HG02759 (cell line): ENCODE results near the gene KMT2A.
"Not testable (repeated sequence)": the region's sequence is repeated elsewhere in the genome, so short reads cannot be mapped to it uniquely, and the experiment has no call there.

Experiments used
- ATAC-seq: cut with Tn5 transposase; IDR thresholded peaks from one replicate; pipeline ENCODE4 v1.9.1; 2021; ENCODE audit warnings: mild to moderate bottlenecking, moderate library complexity; ENCODE audit not compliant: unreplicated experiment

The KMT2A gene

DNA sequence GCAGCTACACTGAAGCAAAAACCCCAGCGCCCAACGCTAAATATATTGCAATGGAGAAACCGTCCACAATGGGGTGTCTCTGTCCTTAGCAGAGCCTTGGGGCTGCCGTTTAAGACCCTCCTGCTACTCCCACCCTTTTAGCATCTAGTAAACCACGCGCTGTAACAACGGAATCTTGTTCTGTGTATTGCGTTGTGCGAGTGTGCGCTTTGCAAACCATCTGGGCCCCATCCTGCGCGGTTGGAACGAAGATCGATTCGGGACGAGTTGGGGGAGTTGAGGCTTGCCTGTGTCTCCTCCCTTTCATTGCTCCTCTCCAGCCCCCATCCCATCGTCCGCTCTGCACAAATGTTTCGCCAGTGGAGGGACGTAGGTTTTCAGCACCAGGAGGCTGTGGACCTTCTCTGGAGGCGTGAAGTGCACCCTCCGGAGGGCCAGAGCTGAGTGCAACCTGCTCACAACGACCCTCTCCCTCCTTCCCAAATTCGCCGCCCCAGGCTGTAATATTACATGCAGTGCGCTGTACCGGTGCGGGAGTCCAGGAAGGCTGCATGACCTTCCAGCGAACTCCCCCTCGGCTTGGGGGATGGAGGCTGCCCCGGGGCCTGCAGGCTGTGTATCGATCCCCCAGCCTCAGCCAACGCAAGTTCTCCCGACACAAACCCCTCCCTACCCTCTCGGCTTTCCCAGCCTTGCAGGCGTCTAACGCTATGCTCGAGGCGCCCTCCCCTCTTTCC lies 1.6 kb upstream of the KMT2A start:
- no peak for ATAC-seq

DNA sequence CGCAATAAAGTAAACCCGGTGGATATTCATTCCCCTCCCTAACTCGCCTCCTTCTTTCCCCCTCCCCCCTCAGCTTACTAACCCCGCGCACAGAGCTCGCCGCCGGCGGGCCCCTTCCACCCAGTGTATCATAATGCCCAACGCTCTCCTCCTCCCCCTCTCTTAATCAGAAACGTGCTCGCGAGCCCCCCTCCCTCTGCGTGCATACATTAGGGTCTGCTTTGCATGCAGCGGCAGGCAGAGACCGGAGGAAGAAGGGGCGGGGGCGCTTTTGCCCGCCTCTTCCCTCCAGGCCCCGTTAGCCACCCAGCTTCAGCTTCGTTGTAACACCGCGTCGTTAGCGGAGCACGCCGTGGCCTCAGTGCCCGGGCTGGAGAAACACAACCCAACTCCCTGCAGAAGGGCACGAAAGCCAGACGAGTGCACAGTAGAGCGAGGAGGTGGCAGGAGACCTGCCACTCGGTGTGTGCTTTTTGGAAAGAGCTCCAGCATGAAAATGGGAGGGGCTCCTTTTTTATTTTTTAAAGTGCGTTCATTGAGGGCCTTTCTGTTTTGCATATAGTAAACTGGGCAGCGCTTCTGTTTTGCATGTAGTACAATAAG lies 901 bp upstream of the KMT2A start:
- ATAC-seq = peak; percentile 37

DNA sequence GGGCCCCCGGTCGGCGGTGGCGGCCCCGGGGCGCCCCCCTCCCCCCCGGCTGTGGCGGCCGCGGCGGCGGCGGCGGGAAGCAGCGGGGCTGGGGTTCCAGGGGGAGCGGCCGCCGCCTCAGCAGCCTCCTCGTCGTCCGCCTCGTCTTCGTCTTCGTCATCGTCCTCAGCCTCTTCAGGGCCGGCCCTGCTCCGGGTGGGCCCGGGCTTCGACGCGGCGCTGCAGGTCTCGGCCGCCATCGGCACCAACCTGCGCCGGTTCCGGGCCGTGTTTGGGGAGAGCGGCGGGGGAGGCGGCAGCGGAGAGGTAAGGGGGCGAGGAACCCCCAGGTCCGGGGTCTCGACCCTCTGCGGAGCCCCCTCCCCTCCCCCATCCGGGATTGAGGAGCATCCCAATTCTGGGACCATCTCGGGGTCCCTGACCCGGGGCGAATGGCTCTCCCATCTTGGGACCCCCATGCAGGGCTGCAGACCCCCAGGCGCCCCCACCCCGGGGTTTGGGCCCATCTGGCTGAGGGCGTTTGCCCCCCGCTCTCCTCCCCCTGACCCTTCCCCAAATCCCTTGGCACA lies 431 bp downstream of the KMT2A start:
- ATAC-seq = peak; percentile 14

DNA sequence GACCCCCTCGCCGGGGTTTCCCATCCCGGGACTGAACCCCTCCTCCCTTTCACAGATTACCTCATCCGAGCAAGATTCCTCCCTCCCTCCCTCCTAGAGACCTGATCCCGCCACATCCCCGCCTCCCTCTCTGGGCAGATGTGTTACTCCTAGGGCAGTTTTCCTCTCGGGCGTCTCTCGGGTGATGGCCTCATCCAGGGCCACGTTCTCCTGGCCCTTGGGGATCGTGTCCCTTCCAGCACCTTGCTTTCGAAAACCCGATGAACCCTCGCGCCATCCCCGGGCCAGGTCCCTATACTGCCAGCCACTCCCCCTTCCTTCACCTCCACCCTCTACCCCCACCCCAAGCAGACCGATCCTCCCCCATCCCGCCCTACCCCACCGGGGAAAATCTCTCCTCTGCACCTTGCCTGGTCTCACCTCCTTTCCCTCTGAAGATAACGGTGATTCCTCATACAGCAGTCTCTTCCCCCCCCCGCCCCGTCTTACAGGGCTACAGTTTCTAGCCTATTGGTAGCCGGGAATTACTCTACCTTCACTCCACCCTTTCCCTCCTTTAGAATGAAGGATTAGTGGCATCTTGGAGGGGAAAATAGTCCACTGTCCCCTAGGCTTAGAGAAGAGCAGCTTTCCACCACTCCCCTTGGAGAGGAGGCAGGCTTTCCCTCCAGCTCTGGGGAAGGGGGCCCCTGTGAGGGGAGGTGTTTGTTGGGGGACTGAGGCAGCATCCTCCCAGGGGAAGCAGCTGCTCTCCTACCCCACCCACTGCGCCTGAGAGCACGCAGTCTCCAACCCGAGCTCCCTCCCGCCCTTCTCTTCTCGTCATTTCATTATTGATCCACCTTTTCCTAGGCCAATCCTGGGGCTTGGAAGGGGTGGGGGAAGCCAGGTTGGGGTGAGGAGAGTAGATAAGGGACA lies 1.2 kb downstream of the KMT2A start:
- no peak for ATAC-seq

DNA sequence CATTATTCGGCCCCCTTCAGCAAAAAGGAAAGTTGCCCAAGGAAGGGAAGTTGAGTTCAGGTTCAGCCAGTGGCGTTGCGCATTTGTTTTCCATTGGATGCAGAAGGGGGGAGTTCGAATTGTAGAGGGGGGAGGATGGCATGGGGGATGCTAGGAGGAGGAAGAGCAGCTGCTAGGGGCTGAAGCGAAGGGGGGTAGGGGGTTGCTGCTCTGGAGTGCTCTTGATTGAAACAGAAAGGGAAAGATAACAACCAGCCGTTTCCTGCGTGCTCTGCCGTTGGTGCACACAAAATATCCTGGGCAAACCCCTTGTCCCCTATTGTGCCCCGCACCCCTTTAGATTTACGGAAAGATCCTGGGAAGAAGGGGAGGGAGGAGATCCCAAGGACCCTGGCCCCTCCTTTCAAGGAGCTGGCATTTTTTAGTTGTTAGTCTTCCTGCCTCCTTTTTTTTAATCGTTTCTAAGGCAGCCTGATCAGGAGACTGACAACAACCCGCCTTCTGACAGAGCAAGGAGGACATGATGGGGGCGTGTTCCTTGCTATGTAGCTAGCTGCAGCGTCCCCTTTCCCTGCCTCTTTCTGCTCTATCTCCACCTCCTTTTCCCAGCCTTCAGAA lies 2.1 kb downstream of the KMT2A start:
- ATAC-seq = no peak

DNA sequence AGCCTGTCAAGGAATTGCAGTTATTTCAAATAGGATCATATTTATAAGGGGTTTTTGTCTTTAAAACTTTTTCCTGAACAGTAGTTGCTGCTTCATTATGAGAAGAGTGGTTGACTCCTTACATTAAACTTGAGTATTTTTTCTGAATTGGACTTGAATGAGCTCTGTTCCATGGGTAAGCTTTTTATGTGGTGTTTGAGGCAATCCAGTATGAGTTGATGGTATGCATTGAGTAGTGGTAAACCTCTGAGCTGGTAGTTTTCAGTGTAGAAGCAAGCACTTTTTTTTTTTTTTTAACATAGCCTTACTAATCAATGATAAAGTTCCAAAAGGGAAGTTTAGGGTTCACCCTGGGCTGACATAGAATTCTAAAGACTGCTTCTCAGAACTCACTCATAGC lies 3.4 kb downstream of the KMT2A start:
- no peak for ATAC-seq

DNA sequence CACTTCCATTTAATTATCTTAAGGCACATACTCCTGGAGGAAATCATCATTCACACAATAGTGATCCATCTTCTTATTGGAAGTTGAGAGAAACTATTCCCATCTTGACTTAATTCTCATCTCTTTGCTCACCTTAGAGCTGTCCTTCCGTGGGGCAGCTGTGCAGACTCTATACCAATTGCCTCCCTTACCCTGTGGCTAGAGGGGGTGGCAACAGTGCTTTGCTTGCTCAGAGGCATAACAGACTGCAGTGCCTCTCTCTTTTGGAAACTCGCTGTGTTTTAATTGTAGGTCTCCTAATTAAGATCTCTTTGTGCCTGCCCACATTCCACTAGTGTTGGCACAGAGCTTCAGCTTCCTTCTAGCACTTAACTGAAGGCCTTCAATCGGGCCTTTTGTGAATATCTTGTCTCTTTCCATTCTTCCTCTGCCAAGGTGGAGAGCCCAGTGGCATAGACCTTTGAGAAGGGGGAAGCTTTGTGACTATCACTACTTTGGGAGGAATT lies 5.5 kb downstream of the KMT2A start:
- ATAC-seq = no peak

DNA sequence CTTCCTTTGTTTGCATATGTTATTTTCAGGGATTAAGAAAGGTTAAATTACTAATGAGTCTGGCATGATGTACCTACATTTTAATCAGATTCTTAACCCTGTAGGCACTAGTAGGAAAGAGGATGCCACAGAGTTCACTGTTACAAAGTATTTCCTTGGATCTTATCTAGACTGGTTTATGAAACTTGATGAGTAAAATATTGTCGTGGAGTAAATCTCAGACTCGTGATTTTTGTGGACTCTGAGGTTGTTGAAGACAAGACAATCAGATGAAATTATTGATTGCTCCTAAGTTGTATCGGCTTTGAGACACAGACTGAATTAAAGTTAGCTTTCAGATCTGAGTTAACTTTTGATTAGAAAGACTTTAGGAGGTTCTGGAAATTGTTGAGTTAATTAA lies 6.0 kb downstream of the KMT2A start:
- ATAC-seq = no peak

DNA sequence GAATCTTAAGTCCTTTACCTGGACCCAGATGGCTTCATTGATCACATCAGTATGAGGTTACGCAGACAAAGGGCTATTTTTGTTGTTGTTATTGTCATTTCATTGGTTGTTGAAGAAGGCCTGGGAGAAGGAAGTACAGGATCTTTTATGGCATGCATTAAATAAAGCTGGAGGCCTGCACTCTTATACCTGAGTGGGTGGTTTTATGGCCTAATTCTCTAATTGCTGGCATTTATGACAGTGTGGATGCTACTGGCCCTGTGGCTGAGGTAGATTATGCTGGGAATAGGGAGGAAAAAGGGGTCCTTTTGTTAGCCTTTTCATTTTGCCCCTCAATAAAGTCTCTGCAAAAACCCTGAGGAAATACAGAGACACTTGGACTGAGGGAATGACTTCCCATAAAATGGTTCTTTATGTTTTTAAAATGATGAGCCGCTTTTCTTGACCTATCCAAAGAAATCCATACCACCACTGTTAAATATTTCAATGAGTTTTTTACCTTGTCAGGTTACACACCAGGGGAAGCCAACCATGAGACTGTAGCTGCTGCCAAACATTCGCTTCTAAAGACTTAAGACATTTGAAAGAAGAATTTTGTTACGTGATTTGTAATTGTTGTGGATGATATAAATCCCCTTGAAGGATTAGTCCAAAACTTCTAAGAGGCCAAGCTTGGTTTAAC lies 6.8 kb downstream of the KMT2A start:
- peak; percentile 28 for ATAC-seq

DNA sequence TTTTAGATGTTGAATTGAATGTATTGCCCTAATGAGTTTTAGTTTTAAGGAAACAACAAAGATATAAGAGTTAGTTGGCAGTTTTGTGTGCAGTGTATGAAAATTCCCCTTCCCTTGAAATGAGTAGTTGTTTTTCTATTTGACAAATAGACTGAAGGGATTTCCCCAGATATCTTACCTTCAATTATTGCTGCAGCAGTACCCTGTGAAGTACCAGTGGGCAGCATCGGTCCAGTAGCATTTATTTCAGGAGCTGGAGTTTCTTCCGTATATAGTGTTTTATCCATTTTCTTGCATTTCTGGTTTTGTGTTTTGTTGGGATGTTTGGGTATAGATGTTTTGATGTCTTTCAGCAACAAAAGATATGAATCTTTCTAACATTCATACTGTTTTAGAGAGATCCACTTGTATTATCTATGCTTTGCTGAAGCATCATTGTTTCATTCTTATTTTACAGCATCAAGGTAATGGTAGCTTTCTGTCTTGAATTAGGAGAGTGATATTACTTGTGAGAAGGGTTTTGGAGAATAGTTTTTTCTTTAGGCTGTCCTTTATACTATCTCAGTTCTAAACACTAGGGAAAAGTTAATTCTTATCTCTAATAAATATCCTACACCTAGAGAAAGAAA lies 7.4 kb downstream of the KMT2A start:
- peak; percentile 52 for ATAC-seq

DNA sequence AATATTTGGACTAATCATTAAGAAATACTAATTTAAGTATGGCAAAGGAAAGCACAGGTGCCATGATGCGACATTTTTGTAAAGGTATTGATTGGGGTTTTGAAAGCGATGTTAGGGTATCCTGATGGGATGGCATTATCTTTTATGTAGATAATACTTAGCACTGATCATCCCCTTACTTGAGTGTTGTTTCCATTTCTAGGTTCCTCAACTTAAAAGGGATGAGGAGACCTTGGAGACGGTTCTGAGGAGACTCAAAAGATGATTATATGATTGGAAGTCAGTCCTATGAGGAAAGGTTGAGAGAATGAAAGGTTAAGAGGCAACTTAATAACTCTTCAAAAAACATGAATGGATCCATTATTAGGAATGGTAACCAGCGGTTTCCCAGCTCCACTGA lies 11.1 kb downstream of the KMT2A start:
- ATAC-seq = no peak

DNA sequence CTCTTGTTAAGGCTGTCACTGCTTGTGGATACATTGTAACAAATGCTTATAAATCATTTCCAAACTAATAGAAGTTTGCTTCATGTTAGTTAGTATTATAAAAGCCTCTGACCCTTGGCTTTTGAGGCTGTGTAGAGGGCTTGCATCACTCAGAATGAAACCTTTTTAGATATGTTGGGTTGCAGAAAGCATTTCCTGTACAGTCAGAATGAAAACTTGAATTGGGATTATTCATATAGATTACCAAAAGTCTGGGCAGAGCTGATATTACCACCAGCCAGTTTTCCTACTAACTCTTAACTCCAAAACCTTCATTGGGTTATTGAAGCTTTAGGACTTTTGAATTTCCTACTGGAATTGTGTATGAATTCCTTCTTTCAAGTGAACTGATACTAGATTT lies 12.0 kb downstream of the KMT2A start:
- ATAC-seq = peak; percentile 73

DNA sequence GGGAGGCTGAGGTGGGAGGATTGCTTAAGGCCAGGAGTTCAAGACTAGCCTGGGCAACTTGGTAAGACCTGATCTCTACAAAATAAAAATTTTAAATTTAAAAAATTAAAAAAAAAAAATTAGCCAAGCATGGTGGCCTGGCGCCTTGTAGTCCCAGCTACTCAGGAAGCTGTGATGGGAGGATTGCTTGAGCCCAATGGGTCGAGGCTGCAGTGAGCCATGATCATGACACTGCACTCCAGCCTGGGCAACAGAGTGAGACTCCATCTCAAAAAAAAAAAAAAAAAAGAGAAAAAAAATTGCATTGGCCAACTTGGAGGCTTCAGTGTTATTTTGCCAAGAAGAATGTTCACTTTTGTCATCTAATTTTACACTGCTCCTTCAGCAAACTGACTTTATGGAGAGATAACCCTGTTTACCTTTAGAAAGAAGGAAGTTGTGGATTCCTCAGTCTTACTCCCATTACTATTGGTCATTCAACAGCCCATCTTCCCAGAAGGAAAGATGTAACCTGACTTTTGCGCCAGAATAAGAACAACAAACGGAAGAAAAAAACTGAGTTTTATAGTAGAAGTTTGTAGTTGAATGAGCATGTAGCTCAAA lies 13.1 kb downstream of the KMT2A start:
- no peak for ATAC-seq

DNA sequence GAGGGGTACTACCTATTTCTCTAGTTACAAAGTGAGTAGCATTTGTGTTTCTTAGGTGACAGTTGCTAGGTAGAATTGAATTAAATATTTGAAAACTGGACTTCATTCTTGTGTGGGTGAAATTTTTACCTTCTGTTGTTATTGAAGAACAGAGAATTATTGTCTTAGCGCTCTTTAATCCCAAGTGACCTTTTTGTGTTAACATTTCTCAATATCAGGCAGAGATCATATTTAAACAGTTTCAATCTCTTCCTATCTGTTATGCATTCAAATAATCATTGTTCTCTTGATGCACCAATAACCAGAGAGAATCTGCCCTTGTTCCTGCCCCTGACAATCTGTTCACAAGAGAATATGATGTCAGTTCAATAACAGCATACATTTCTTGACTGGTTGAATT lies 14.2 kb downstream of the KMT2A start:
- ATAC-seq = no peak

DNA sequence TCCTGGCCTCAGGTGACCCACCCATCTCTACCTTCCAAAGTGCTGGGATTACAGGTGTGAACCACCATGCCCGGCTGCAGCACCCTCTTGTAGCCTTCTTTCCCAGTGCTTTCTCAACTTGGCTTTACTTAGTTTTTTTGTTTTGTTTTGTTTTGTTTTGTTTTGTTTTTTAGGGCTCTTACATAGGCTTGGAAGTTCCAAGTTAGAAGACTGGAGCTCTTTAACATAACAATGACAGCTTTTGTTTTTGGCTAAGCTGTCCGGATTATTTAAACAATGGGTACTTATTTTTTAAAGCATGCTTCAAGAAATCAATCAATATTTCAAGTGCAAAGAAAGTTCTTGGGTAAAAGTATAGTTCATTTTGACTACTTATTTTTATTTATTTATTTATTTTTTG lies 25.9 kb downstream of the KMT2A start:
- ATAC-seq = no peak

DNA sequence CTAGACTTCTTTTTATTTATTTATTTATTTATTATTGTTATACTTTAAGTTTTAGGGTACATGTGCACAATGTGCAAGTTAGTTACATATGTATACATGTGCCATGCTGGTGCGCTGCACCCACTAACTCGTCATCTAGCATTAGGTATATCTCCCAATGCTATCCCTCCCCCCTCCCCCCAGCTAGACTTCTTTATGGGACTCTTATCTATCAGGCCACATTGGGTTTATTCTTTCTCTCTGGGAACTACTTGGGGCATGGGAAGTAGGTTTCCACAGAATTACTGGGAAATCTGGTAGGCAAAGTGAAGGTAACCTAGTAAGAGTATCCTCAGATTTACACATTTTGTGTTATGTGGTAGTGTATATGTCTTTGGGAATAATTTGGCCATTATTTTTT lies 32.7 kb downstream of the KMT2A start:
- ATAC-seq = not testable (repeated sequence)

DNA sequence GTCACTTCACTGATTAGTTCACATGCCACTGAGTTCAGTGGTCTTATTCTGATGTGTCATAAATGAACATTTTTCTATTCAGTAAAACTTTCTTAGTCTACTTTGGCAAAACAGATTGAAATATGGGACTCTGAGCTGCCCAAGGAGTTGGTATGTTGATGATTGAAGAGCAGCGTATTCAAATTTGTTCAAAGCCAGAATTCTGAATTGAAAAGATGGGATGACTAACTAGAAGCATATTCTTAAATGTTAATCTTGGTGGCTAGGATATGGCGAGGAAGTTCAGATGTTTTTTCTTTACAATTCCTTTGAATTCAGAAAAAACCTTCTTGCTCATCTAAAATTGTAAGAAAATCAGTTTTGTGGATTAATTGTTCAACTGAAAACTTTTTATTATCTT lies 34.7 kb downstream of the KMT2A start:
- no peak for ATAC-seq

DNA sequence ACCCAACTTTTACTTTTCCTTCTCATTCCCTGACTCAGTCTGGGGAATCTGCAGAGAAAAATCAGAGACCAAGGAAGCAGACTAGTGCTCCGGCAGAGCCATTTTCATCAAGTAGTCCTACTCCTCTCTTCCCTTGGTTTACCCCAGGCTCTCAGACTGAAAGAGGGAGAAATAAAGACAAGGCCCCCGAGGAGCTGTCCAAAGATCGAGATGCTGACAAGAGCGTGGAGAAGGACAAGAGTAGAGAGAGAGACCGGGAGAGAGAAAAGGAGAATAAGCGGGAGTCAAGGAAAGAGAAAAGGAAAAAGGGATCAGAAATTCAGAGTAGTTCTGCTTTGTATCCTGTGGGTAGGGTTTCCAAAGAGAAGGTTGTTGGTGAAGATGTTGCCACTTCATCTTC lies 37.2 kb downstream of the KMT2A start:
- ATAC-seq = no peak

DNA sequence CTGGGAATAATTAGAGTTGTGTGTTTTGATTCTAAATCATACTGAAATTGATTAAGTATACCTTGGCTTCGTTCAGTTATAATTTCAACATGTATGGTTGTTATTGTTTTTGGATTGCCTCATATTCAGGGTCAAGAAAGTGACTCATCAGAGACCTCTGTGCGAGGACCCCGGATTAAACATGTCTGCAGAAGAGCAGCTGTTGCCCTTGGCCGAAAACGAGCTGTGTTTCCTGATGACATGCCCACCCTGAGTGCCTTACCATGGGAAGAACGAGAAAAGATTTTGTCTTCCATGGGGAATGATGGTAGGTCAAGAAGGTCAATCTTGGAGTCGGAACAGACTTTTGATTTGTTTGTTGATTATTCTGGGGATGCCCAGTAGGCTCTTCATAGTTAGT lies 40.4 kb downstream of the KMT2A start:
- ATAC-seq = no peak
